Activated CD4-positive, CD25-positive, alpha-beta regulatory T cell treated with anti-CD3 and anti-CD28 coated beads, Interleukin-2, amount 50 U/mL, for 72 hours (primary cell): ENCODE results near the gene IRF7.

Experiments used
- DNase-seq: peaks from one replicate; pipeline ENCODE4 v3.0.0; 2021

IRF7 gene

GRCh38 chr11:640021-640706 is 24.4 kb upstream of the IRF7 start:
- DNase-seq, result no peak

- DNase-seq, result no peak
Measured at GRCh38 chr11:639332-639955, 23.7 kb upstream of the IRF7 start.

DNA sequence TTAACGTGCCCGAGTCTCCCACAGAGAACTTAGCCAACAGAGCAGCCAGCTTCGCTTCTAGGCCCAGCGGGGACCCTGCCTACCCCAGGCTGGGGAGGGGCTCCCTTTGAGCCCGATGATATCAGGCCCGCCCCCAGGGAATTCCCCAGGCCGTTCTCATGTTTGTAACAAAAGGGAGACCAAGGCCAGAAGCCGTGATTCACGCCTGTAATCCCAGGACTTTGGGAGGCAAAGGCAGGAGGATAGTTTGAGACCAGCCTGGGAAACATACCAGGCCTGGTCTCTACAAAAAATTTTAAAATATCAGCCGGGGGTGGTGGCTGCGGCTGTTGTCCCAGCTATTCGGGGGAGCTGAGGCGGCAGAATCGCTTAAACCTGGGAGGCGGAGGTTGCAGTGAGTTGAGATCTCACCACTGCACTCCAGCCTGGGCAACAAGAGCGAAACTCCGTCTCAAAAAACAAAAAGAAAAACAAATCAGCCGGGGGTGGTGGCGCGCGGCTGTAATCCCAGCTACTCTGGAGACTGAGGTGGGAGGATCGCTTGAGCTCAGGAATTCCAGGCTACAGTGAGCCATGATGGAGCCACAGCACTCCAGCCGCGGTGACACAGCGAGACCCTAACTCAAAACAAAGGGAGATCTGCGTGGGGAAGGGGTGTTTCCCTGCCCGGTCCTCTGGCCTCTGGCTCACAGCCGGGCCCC is 23.0 kb upstream of the IRF7 start:
- no peak for DNase-seq

- DNase-seq, result no peak
Measured at GRCh38 chr11:637593-638521, 22.1 kb upstream of the IRF7 start.

- DNase-seq, result no peak
Measured at GRCh38 chr11:637333-637592, 21.5 kb upstream of the IRF7 start.

DNA sequence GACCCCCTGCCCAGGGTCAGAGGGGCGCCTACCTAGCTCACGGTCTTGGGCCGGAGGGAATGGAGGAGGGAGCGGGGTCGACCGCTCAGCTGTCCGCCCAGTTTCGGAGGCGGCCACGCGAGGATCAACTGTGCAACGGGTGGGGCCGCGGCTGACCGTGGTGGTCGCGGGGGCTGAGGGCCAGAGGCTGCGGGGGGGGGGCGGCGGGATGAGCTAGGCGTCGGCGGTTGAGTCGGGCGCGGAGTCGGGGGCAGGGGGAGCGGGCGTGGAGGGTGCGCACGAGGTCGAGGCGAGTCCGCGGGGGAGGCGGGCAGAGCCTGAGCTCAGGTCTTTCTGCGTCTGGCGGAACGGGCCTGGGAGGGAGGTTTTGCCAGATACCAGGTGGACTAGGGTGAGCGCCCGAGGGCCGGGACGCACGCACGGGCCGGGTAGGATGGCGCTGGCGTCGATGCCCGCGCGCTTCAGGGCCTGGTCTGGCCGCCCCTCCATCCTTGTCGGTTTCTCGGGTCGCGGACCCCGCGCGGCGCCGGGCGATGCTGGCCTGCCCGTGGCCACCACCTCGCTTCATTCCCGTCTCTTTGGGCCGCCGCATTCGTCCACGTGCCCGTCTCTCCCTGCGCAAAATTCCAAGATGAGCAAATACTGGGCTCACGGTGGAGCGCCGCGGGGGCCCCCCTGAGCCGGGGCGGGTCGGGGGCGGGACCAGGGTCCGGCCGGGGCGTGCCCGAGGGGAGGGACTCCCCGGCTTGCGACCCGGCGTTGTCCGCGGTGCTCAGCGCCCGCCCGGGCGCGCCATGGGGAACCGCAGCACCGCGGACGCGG is 21.0 kb upstream of the IRF7 start, which contains the start of gene DRD4:
DRD4 (plus strand) TSS at position 759 of the 822 bp plus-strand sequence; CDS start at position 795, 36 bp downstream.
- no peak for DNase-seq

DNA sequence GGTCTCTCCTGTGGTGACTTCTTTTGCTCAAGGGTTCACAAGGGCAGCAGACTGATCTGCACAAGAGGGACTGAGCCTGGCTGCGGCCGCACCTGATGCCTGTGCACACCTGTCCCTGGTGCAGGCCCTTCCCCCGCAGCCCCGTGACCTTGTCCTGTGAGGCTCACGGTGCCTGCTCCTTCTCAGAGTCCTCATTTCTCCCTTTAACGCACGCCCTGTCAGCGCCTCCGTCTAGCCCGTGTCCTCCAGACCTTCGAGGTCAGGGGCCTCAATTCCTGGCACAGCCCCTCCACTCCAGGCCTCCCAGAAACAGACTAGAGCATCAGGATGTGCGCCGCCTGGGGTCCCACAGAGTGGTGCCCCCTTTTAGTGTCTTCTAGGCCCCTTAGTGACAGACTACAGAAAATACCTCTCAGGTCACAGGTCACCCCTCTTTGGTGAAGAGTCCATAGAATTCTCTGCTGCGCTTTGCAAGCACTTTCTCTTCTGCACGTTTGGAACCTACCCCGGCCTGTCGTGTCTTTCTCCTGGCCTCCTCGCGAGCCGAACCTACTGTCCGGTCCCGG is 20.3 kb upstream of the IRF7 start:
- DNase-seq, result no peak

DNA sequence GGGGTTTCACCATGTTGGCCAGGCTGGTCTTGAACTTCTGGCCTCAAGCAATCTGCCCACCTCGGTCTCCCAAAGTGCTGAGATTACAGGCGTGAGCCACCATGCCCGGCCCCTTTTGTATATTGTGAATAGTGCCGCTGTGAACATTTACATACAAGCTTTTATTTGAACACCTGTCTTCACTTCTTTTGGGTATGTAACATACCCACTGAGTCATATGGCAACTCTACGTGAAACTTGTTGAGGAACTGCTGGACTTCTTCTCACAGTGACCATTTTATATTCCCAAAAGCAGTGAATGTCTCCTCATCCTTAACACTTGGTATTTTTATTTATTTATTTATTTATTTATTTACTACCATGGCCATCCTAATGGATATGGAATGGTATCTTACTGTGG is 15.1 kb upstream of the IRF7 start:
- no peak for DNase-seq

- DNase-seq, result no peak
Measured at GRCh38 chr11:629237-629583, 13.5 kb upstream of the IRF7 start.

DNA sequence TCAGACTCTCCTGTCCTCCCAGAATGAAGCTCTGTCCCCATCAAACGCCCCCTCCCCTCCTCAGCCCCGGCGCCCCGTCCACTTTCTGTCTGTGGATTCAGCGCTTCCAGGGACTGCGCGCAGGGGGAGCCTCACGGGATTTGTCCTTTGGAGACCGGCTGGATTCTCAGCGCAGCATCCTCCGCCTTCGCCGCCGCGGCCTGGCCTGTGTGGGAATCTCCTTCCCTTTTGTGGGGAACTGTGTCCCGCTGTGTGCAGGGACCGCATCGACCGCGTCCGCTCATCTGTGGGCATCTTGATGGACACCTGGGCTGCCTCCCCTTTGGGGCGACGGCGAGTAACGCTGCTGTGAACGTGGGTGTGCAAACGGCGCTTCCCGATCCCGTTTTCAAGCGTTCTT is 12.3 kb upstream of the IRF7 start:
- no peak for DNase-seq

GRCh38 chr11:627308-627576 is 11.5 kb upstream of the IRF7 start:
- no peak for DNase-seq

- no peak for DNase-seq
Measured at GRCh38 chr11:626475-627307, 10.9 kb upstream of the IRF7 start, which contains the start of gene SCT. TSS of gene SCT (minus strand) at chr11:627181. CDS start at chr11:627143, 38 bp downstream.

- DNase-seq, result no peak
Measured at GRCh38 chr11:625636-626268, 10.0 kb upstream of the IRF7 start.

GRCh38 chr11:624705-625635 is 9.2 kb upstream of the IRF7 start, which contains the start of gene CDHR5:
TSS of gene CDHR5 (minus strand) at chr11:624955. CDS start at chr11:624902, 53 bp downstream.
- no peak for DNase-seq

DNA sequence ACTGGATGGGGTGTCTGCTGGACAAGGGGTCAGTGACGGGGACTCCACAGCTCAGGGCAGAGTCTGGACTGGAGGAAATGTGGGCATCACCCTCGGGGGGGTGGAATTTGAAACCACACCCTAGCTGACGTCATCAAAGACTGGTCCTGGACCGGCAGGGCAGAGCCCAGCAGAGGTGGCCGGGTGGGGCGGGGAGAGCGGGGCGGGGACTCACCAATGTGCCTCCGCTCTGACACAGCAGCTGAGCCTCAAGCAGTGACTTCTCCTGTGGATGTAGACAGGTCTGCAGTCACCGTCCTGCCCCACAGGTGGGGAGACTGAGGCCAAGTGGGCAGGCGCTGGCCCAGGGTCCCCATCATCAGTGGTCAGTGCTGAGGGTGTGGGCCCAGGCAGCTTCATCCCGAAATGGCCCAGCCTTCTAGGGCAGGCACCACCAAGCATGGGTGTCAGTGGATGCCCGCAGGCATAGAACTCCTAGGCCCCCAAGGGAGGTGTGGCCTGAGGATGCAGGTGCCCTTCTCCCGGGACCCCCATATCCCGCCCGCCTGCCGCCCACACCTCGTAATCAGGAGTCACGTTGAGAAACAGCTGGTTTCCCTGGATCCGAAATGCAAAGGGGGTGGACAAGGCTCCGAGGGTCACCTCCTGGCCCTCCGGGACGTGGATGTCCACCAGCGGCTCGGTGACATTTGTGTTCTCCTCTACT is 8.4 kb upstream of the IRF7 start:
- no peak for DNase-seq

- no peak for DNase-seq
Measured at GRCh38 chr11:623349-623869, 7.7 kb upstream of the IRF7 start.

- DNase-seq, result no peak
Measured at GRCh38 chr11:621838-622237, 6.1 kb upstream of the IRF7 start.

DNA sequence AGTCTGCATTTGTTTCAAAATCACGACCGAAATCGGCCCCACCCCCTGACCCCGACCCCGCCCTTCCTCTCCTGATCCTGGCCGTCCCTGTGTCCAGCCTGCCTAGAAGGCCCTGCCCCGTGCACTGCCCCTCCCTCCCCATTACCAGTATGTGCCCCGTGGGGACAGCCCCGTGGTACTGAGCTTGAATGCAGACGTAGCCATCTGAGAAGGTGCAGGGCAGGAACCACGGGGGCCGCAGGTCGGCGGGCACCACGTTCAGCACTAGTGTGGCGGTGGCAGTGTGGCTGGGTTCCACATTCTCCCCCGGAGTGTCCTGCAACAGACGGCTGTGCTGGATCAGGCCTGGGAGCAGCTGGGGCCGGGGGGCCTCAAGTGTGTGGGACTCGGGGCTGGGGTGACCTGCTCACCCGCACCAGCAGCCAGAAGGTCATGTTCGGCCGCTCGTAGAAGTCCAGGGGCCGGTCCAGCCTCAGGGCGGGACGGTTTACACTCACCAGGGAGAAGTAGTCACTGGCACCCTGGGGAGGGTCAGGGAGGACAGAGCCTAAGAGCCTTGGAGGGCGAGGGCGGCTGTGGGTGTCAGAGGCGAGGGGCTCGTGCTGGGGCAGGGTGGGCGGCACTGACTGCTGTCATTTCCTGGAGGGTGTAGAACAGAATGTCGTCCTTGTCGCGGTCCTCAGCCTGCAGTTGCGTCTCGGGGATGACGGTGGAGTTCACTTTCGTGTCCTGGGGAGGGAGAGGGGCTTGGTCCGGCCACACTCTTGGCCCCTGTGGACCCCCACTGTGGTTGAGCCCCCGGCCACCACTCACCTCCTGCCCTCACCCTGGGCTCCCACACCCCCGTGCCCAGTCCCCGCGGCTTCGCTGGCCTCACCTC is 5.4 kb upstream of the IRF7 start:
- no peak for DNase-seq
